H9 (cell line): Measurements from ENCODE around the gene OR2V1. TPM values are rescaled to one million over a fixed set of nuclear protein-coding genes. Genes with fewer than 3 reads are reported as not detected.
"Not testable (repeated sequence)": the region's sequence is repeated elsewhere in the genome, so short reads cannot be mapped to it uniquely, and the experiment has no call there.

ENCODE experiments used
- DNase-seq: peaks from one replicate; pipeline ENCODE4 v3.0.0-alpha.2; 2017
- H2AFZ ChIP-seq: one replicate; pipeline ENCODE4 v1.6.1; 2013; ENCODE audit warnings: mild to moderate bottlenecking, low read length, control low read depth, moderate library complexity
- H2AK5ac ChIP-seq: 2 replicates; pipeline ENCODE4 v1.6.1; 2013; ENCODE audit warnings: low read length, control low read depth, mixed read lengths; ENCODE audit not compliant: insufficient read length
- H2BK120ac ChIP-seq: one replicate; pipeline ENCODE4 v1.6.1; 2013; ENCODE audit warnings: low read depth, mild to moderate bottlenecking, low read length, control low read depth, inconsistent platforms; ENCODE audit not compliant: poor library complexity, severe bottlenecking
- H2BK12ac ChIP-seq: 2 replicates; pipeline ENCODE4 v1.6.1; 2013; ENCODE audit warnings: low read length, control low read depth, mixed read lengths, low read depth; ENCODE audit not compliant: insufficient read length
- H2BK15ac ChIP-seq: 2 replicates; pipeline ENCODE4 v1.6.1; 2013; ENCODE audit warnings: low read depth, low read length, control low read depth
- H2BK20ac ChIP-seq: one replicate; pipeline ENCODE4 v1.6.1; 2013; ENCODE audit warnings: low read depth, mild to moderate bottlenecking, low read length, control low read depth, inconsistent platforms; ENCODE audit not compliant: poor library complexity, severe bottlenecking
- H2BK5ac ChIP-seq: 2 replicates; pipeline ENCODE4 v1.6.1; 2013; ENCODE audit warnings: low read length, control low read depth, mixed read lengths; ENCODE audit not compliant: insufficient read length
- H3K14ac ChIP-seq: 2 replicates; pipeline ENCODE4 v1.6.1; 2013; ENCODE audit warnings: low read length, control low read depth; ENCODE audit not compliant: insufficient read depth
- H3K18ac ChIP-seq: 2 replicates; pipeline ENCODE4 v1.6.1; 2013; ENCODE audit warnings: low read depth, mild to moderate bottlenecking, mixed read lengths, low read length, control low read depth; ENCODE audit not compliant: insufficient read length
- H3K23ac ChIP-seq: 2 replicates; pipeline ENCODE4 v1.6.1; 2013; ENCODE audit warnings: low read length, control low read depth, mixed read lengths, low read depth; ENCODE audit not compliant: insufficient read length
- H3K23me2 ChIP-seq: 2 replicates; pipeline ENCODE4 v1.6.1; 2013; ENCODE audit warnings: low read depth, mild to moderate bottlenecking, mixed read lengths, low read length, control low read depth; ENCODE audit not compliant: insufficient read length, poor library complexity, severe bottlenecking
- H3K27ac ChIP-seq: 2 replicates; pipeline ENCODE4 v1.5.1; 2013; ENCODE audit warnings: low read length, control low read depth, mixed read lengths, low read depth; ENCODE audit not compliant: insufficient read length
- H3K27me3 ChIP-seq: 2 replicates; pipeline ENCODE4 v1.6.1; 2013; ENCODE audit warnings: low read length, control low read depth, inconsistent platforms; ENCODE audit not compliant: insufficient read depth
- H3K4ac ChIP-seq: 2 replicates; pipeline ENCODE4 v1.6.1; 2013; ENCODE audit warnings: low read depth, mild to moderate bottlenecking, control low read depth, inconsistent platforms, low read length, moderate library complexity
- H3K4me1 ChIP-seq: 2 replicates; pipeline ENCODE4 v1.6.1; 2013; ENCODE audit warnings: low read length, control low read depth, inconsistent platforms; ENCODE audit not compliant: insufficient read depth
- H3K4me2 ChIP-seq: 2 replicates; pipeline ENCODE4 v1.6.1; 2013; ENCODE audit warnings: low read length, control low read depth, mixed read lengths; ENCODE audit not compliant: insufficient read length, insufficient read depth
- H3K56ac ChIP-seq: 2 replicates; pipeline ENCODE4 v1.6.1; 2013; ENCODE audit warnings: low read depth, mild to moderate bottlenecking, mixed read lengths, low read length, control low read depth; ENCODE audit not compliant: insufficient read length
- H3K79me1 ChIP-seq: 2 replicates; pipeline ENCODE4 v1.6.1; 2013; ENCODE audit warnings: low read depth, mild to moderate bottlenecking, moderate library complexity, low read length, control low read depth, inconsistent platforms; ENCODE audit not compliant: insufficient read depth, poor library complexity, severe bottlenecking
- H3K79me2 ChIP-seq: 2 replicates; pipeline ENCODE4 v1.6.1; 2013; ENCODE audit warnings: low read length, control low read depth, inconsistent platforms; ENCODE audit not compliant: insufficient read depth
- H3K9ac ChIP-seq: 2 replicates; pipeline ENCODE4 v1.6.1; 2013; ENCODE audit warnings: low read length, control low read depth, mixed read lengths; ENCODE audit not compliant: insufficient read length; ENCODE audit errors: extremely low read depth
- H3K9me3 ChIP-seq: one replicate; pipeline ENCODE4 v1.6.1; 2013; ENCODE audit warnings: low read depth, low read length, inconsistent platforms; ENCODE audit not compliant: control insufficient read depth
- H3T11ph ChIP-seq: one replicate; pipeline ENCODE4 v1.6.1; 2013; ENCODE audit warnings: mild to moderate bottlenecking, low read length, control low read depth, inconsistent platforms
- H4K20me1 ChIP-seq: one replicate; pipeline ENCODE4 v1.6.1; 2013; ENCODE audit not compliant: control insufficient read depth, insufficient read length, insufficient read depth
- H4K5ac ChIP-seq: 2 replicates; pipeline ENCODE4 v1.6.1; 2013; ENCODE audit warnings: low read depth, mild to moderate bottlenecking, mixed read lengths, low read length, control low read depth; ENCODE audit not compliant: insufficient read length
- H4K8ac ChIP-seq: replicated peaks from 2 replicates; pipeline ENCODE4 v1.6.1; 2013; ENCODE audit warnings: low read length, control low read depth, mixed read lengths, low read depth; ENCODE audit not compliant: insufficient read length
- H4K91ac ChIP-seq: 2 replicates; pipeline ENCODE4 v1.6.1; 2013; ENCODE audit warnings: low read depth, mild to moderate bottlenecking, moderate library complexity, mixed read lengths, low read length, control low read depth; ENCODE audit not compliant: insufficient read length
- H3K27ac Mint-ChIP-seq, 3 experiments: 2 replicates in 2 of 3; 3 replicates in 1 of 3; pipeline ENCODE4 v1.8.0; 2020 to 2021; ENCODE audit warnings: mixed read lengths in 3 of 3, mild to moderate bottlenecking in 1 of 3, moderate library complexity in 1 of 3
- H3K27me3 Mint-ChIP-seq: 2 replicates; pipeline ENCODE4 v1.8.0; 2021; ENCODE audit warnings: low read depth, mild to moderate bottlenecking, moderate library complexity, mixed read lengths
- H3K36me3 Mint-ChIP-seq, 3 experiments: 2 replicates in 2 of 3; 3 replicates in 1 of 3; pipeline ENCODE4 v1.8.0; 2020 to 2021; ENCODE audit warnings: low read depth in 3 of 3, mixed read lengths in 3 of 3; ENCODE audit not compliant: insufficient read depth in 1 of 3
- H3K4me1 Mint-ChIP-seq, 2 experiments: 2 replicates each; pipeline ENCODE4 v1.8.0; 2020; ENCODE audit warnings: mixed read lengths in 2 of 2
- H3K4me3 Mint-ChIP-seq, 2 experiments: 2 replicates in 1 of 2; 3 replicates in 1 of 2; pipeline ENCODE4 v1.8.0; 2020 to 2021; ENCODE audit warnings: mild to moderate bottlenecking in 2 of 2, mixed read lengths in 2 of 2, moderate library complexity in 1 of 2
- H3K9me3 Mint-ChIP-seq, 2 experiments: 2 replicates in 1 of 2; 3 replicates in 1 of 2; pipeline ENCODE4 v1.8.0; 2020; ENCODE audit warnings: mild to moderate bottlenecking in 2 of 2, mixed read lengths in 2 of 2, moderate library complexity in 1 of 2
- CTCF ChIP-seq: fragments of 200-600 bp; sonication (generic); conservative IDR thresholded peaks from 3 replicates; pipeline ENCODE4 v1.8.0; 2021; ENCODE audit warnings: antibody characterized with exemption, mild to moderate bottlenecking
- WGBS: extraction: QIAGEN DNeasy Blood & Tissue Kit; methylation state at CpG from one replicate; pipeline ENCODE4 v1.1.7; 2013; ENCODE audit warnings: missing lambda C conversion rate, low lambda C conversion rate, mixed read lengths; ENCODE audit not compliant: insufficient read length; ENCODE audit errors: extremely low coverage; 5-methylcytosine and 5-hydroxymethylcytosine counted together
- total RNA-seq: library from RNA; stranded (reverse); gene quantifications from 2 replicates; pipeline ENCODE4 v1.2.1, GENCODE V29; 2021

Gene OR2V1
- total RNA-seq, 1 experiment from 2014 or later = not detected

GRCh38 chr5:181131514-181131913 is 545 bp upstream of the OR2V1 start:
- no peaks in the 10 kb centered on the region for H3K23me2 ChIP-seq
- H3K56ac ChIP-seq = no peak overlapping the region
- no peak overlapping the region for H3K27ac ChIP-seq
- no peaks in the 10 kb centered on the region for H3K4me1 ChIP-seq
- WGBS = no CpG with 5 or more reads among the region's 11 CpGs
- Mint-ChIP-seq H3K27ac (no peak overlapping the region), H3K9me3 (peaks cover 0 to 7% of the 10 kb centered on the region in 2 experiments; a peak in 2 of 5 replicates), H3K27me3 (peaks cover 39% of the 10 kb centered on the region), H3K4me1 (peaks cover 0 to 10% of the 10 kb centered on the region in 2 experiments; a peak in 1 of 4 replicates), H3K4me3 (no peak overlapping the region), H3K36me3 (no peaks in the 10 kb centered on the region)
- no peak for DNase-seq
- H4K91ac ChIP-seq = no peak overlapping the region
- H4K5ac ChIP-seq = no peak overlapping the region
- H3K9ac ChIP-seq = no peak overlapping the region
- no peak for TF ChIP-seq CTCF
- H2BK12ac ChIP-seq = no peak overlapping the region
- H3K79me2 ChIP-seq = no peaks in the 10 kb centered on the region
- no peaks in the 10 kb centered on the region; the same call in 1 of the 2 replicates for H3K27me3 ChIP-seq
- no peaks in the 10 kb centered on the region for H3K79me1 ChIP-seq
- H3K14ac ChIP-seq = no peak overlapping the region
- H2AFZ ChIP-seq = no peak overlapping the region
- no peak overlapping the region for H2BK120ac ChIP-seq
- no peak overlapping the region for H2BK15ac ChIP-seq
- H3K9me3 ChIP-seq = no peaks in the 10 kb centered on the region
- H3K23ac ChIP-seq = no peak overlapping the region
- H2BK5ac ChIP-seq = no peak overlapping the region
- H3K4me2 ChIP-seq = no peak overlapping the region
- no peak overlapping the region for H3K4ac ChIP-seq
- H3T11ph ChIP-seq = no peak overlapping the region
- H3K18ac ChIP-seq = no peak overlapping the region
- H4K20me1 ChIP-seq = no peaks in the 10 kb centered on the region
- no peak overlapping the region for H4K8ac ChIP-seq
- H2AK5ac ChIP-seq = no peak overlapping the region
- no peak overlapping the region for H2BK20ac ChIP-seq

GRCh38 chr5:181130081-181130480 is 888 bp downstream of the OR2V1 start:
- H3K36me3 Mint-ChIP-seq, H2BK20ac ChIP-seq, H3K79me1 ChIP-seq, H3K27ac ChIP-seq, DNase-seq, H3K9me3 Mint-ChIP-seq, H2AFZ ChIP-seq, H2AK5ac ChIP-seq, H3K79me2 ChIP-seq, H2BK12ac ChIP-seq, H3K4ac ChIP-seq, H4K8ac ChIP-seq, H4K5ac ChIP-seq, H3K9me3 ChIP-seq, H4K91ac ChIP-seq, H3K18ac ChIP-seq, H3K27me3 ChIP-seq, H3K23me2 ChIP-seq, H2BK15ac ChIP-seq, H4K20me1 ChIP-seq, H2BK5ac ChIP-seq, H3K4me3 Mint-ChIP-seq, H3K9ac ChIP-seq, H3K56ac ChIP-seq, H3K27ac Mint-ChIP-seq, H2BK120ac ChIP-seq, H3K14ac ChIP-seq, H3K4me1 ChIP-seq, H3T11ph ChIP-seq, H3K23ac ChIP-seq, H3K4me2 ChIP-seq, H3K4me1 Mint-ChIP-seq: not testable (repeated sequence)
- WGBS = no CpG with 5 or more reads among the region's 9 CpGs
- peaks cover 41% of the 10 kb centered on the region for H3K27me3 Mint-ChIP-seq
